Kidney glomerular epithelial cell (primary cell): ENCODE results near the gene LAMB4.

ENCODE experiments used
- DNase-seq: peaks from one replicate; lab custom pipeline; 2025; lab: John Stamatoyannopoulos, UW

Gene LAMB4

DNA sequence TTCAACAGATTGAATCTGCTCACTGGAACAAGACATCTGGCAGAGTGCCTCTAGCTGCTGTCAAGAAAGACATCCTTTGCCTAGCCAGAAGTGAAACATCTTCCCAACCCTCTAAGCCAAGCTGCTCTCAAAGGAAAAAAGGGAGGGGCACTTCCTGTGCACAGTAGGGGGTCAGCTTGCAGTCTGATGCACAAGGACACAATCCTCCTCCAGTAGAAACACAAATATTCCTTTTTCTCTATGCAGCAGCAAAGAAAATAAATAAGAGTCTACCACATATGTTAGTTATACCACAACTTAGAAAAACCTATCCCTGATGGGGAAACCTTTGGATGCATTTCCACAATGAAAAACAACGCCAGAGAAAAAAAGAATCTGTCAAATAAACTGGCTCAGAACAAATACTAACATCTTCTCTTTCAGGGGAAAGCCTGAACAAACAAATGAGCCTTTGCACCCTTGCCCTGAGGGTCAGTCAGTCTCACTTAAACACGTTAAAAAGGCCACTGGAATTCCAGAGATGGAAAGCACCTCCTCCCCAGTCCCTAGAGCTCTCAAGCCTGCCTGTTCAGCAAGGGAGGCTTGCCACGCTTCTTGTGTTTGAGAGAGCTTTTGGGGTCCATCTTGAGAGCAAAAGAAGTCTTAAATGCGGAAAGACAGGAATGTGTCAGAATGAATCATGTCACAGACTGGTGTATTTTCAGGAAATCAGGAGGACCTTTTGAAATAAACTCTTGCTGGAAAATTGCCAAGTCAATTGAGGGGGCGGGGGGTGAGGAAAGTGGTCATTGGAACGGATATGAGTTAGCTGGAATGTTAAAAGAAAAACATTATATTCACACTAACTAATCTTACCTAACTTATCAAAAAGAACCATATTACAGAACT, 134.7 kb downstream of the LAMB4 start:
- DNase-seq: peak; percentile 80

DNA sequence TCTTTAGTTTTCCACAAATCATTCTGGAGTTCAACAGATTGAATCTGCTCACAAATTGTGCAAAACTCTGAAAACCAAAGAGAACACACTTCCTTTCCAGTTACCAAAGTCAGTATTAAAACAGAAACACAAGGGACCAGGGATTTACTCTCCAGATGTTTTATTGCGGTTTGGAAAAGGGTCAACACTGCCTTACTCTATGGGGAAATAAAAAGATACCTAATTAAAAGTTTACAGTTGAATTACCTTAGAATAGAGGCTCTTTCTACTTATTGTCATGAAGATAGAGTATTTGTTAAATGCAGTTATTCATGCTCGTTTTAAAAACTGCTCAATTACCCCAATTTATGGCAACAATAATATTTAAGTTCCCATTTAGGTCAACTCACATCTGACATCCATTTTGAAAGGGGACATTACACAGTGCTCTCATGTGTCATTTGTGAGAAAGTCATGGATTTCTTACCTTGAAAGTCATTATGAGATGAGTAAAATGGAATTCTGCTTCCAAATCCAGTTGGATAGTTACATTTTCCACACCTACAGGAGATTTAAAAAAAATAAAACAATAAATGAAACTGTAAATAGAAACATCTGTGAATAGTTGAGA, 135.6 kb downstream of the LAMB4 start:
- DNase-seq: no peak

DNA sequence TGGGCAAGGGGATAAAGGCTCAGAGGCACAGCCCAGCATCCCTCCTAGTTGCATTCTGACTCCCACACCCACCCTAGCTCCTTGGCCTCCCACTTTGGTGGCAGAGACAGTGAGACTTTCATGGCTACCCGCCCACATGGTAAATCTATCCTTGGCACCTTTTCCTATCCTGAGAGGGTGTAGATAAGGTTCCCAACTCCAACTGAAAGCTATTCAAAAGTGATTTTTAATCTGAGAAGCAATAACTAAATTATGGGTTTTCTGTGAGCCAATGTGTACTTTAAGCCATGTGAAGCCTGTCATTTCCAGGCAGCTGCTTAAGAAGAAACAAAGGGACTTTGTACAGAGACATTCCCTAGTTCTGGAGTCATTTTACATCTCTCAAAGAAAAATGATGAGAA, 136.3 kb downstream of the LAMB4 start:
- no peak for DNase-seq

DNA sequence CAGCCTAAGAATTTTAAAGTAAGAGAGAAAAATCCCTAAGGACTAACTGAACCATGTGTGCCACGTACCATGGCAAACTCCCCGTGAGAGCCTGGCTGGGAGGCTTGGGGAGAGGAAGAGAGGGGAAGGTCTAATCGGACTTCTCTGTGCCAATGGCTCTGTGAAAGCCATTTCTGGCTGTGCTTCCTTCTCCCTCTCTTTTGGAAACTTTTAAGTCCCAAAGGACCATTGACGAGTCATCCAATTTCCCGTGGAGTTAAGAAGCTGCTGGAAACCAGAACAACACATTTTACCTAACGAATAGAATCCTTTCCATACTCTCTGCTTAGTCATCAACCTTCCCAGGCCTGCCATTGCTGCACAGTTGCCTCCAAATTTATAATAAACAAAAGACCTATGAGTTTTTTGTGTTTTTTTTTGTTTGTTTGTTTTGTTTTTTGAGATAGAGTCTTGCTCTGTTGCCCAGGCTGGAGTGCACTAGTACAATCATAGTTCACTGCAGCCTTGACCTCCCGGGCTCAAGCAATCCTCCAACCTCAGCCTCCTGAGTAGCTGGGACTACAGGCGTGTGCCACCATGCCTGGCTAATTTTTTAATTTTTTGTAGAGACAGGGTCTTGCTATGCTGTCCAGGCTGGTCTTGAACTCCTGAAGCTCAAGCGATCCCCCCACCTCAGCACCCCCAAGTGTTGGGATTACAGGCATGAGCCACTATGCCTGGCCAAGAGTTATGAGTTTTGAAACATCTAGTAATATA, 140.4 kb downstream of the LAMB4 start:
- DNase-seq: no peak

DNA sequence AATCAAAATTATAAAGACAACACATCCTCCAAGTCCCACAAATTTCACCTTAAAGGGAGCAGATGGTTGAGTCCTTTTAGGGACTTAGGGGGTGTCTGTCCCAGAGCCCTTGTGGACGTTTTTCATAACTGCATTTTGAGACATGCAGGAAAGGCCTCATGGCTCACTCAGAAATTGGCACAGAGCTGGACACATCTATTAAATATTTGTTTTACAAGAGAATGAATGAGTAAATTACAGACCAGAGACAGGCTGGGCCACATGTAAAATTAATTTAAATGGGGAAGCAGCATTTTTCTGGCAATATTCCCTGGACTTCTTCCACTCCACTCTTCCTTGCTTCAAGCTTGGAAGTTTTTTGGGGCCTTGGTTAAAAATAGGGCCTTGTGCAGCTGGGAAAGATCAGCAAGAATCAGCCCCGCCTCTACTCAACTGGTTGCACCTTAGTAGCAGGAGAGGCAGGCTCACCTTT, 147.2 kb downstream of the LAMB4 start:
- no peak for DNase-seq

DNA sequence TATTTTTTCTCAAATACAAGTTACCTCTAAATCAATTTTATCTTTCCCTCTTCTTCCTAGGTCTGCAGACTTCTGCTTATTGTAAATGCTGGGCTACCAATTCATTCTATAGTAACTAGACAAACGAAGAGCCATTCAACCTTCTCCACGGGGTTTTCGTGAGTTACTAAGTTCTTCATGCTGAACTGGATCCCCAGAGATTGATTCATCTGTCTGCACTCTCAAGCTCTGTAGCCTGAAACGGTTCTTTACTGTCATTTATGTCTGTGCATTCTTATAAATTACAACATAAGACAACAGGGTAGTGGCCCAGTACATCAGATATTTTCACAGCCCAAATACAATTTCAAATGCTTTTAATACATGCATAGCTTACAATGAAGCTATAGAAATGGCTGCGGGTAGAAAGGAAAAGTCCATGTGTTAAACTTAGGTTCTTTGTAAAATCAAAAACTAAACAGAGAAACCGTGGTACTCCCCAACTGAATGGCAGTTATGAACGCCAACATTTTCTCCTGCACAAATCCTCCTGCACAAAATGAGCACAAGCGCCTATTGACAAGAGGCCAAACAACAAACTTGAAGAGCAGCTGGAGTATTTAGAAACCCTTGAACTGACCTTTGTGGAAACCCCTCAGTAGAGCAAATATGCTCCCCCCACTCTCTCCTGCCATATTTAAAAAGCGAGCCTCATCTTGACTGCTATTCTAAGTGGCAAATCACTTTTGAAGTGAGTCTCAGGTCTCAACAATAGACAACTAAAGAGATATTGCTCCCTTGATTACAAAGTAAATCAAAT, 147.9 kb downstream of the LAMB4 start:
- DNase-seq: no peak

DNA sequence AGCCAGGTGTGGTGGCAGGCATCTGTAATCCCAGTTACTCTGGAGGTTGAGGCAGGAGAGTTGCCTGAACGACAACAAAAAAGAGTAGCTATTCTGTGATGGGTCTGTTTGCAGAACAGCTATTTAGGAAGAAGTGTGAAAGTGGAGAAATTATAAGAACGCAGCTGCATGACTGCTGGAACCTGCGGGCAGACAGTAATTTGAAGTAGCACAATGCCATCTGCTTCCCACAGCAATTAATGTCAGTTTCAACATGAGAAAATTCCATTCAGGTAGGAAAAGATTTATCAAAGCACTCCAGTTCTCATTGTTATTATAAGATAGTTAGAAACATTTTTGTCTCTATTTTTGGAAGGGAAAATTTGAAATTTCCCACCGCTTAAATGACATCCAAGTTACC, 148.7 kb downstream of the LAMB4 start:
- no peak for DNase-seq

DNA sequence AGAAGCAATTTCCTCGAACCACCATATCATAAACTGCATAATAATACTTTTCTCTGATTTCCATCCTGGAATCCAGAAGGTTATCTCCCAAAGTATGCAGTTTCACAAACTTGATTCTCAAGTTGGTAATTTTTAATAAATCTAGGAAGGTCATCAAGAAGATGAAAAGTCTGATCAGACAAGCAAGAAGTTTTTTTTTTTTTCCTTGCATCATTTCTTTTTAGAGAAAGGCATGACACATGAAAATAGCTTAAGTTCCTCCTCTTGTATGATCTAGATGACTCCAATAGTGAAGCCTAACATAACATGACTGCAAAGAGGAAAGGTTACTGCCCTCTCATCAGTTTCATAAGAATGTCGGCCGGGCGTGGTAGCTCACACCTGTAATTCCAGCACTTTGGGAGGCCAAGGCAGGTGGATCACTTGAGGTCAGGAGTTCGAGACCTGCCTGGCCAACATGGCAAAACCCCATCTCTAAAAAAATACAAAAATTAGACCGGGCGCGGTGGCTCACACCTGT, 149.4 kb downstream of the LAMB4 start:
- DNase-seq: no peak

DNA sequence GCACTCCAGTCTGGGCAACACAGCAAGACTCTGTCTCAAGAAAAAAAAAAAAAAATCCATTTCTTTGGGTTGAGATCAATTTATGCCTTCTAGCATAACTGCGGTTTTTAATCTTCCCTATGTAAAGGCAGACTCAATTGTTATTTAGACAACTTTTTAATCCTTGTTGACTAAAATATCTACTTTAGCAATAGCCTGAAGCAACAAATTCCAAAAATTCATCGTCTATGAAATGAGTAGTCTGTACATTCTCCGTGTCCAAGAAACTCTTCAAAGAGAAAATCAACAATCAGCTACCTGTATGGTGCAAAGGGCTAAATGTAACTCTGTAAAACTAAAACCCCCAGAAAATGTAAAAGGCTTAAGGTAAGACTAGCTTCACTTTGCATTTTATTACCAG, 150.0 kb downstream of the LAMB4 start:
- no peak for DNase-seq

DNA sequence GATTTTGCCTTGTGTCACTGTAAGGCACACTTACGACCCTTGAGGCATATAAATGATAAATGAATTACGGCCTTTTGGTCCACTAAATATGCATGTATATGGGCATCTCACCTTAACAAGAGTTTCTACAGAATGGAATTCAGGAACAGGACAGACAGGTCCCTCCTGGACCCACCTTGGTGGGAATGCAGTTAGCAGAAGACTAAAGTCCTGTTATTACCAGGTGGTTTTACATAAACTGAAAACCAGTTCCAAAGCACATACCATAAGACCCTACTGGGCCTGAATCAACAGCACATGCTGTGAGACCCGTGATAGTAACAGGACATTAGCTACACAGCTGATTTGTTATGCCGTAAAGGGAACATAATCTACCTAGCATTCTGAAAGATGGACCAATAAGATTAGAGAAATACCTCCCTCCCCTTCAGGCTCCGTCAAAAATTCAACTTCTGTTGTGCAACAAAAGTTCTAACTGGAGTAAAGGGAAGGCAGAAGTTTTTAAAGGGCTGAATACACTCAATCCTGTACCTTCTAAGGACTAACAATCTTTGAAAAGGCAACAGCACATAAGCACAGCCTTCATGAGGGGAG, 151.2 kb downstream of the LAMB4 start:
- DNase-seq: no peak

DNA sequence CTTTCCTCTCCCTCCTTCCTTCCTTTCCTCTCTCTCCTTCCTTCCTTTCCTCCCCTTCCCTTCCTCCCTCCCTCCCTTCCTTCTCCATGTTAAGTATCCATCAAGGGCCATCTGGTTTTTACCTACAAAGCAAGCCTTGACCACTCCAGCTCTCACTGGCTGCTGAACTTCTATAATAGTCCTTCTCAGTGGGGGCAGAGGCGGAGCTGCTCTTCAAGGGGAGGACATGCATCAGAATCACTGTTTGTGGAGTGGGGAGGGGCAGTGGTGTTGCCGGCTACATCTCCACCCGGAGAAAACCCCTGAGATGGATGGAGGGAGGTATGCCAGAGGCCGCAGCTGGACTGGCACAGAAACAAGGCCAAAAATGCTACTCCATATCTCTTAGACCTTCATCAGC, 153.1 kb downstream of the LAMB4 start:
- DNase-seq: no peak

DNA sequence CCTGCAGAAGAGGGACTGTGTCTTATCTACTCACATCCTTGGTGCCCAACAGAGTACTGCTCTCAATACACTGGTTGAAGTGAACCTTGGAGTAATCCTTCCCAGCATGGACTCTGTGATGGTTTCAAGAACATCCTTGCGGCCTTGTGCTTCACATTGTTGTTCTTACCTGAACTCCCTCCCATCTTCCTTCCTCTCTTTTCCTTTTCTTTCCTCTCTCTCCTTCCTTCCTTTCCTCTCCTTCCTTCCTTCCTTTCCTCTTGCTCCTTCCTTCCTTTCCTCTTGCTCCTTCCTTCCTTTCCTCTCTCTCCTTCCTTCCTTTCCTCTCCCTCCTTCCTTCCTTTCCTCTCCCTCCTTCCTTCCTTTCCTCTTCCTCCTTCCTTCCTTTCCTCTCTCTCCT, 153.5 kb downstream of the LAMB4 start:
- no peak for DNase-seq

DNA sequence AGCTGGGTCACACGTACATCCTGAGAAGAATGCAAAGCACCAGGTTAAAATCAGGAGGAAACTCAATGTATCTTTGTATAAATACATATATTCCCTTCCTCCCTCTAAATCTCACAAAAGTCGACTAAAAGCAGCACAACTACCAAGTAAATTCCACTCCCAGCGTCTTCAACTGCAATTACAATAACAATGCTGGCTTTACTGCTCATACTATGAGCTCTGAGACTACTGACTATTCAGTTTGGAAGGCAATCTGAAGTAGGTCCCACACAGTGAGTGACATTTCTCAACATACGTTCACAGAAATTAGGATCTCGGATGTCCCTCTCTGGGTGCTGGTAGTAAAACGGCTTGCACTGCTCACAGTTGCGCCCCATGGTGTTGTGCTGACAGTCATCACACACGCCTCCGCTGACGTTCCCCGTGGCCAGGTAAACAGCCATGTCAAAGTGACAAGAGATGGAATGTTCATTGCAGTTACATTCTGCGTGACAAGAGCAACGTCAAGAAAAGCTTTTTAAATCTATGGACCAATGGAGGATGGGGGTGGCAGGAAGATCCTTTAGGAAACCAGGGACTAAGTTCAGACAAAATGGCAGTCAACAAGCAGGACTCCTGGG, 154.7 kb downstream of the LAMB4 start:
- DNase-seq: no peak

DNA sequence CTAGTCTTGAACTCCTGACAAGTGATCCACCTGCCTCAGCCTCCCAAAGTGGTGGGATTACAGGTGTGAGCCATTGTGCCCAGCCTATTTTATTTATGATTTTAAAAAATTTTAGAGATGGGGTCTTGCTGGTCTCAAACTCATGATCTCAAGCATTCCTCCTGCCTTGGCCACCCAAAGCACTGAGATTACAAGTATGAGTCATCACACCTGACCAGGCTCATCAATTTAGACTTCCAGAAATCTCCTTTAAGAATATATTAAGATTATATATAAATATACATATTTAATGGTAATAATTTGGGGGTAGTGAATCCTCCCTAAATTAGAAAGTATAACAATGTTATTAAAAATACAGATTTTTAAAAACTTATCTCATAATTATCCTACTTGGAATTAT, 156.3 kb downstream of the LAMB4 start:
- no peak for DNase-seq
